Middle frontal gyrus (tissue), 1 donor: Measurements from ENCODE around the gene ABCB9.

Experiments used
- DNase-seq: peaks from one replicate; pipeline ENCODE4 v3.0.0-alpha.2; 2015; ENCODE audit warnings: low spot score; ENCODE audit errors: extremely low spot score

ABCB9 gene

DNA sequence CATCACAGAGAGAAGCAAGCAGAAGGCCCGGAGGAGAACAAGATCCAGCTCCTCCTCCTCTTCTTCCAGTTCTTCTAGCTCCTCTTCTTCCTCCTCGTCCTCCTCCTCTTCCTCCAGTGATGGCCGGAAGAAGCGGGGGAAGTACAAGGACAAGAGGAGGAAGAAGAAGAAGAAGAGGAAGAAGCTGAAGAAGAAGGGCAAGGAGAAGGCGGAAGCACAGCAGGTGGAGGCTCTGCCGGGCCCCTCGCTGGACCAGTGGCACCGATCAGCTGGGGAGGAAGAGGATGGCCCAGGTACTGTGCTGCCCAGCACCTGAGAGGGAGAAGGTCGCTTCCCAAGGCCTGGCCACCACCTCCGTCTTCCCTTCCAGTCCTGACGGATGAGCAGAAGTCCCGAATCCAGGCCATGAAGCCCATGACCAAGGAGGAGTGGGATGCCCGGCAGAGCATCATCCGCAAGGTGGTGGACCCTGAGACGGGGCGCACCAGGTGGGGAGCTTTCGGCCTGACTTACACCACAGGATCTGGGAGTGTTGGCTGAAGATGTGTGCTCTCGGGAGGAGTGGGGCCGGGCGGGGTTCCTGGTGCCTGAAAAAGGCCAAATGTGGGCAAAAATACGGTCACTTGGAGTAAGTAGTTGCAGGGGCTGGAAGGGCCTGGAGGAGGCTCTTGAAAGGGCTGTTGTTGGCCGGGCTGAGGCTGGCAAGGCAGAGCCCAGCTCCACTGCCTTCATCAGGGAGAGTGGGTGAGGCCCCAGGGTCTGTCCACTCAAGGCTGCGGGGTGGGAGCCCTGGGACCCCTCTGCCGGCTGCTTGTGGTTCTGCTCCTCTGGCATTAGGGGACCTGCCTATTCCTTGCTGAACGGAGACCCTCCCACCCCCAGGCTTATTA, 15.6 kb upstream of the ABCB9 start:
- DNase-seq, result no peak

DNA sequence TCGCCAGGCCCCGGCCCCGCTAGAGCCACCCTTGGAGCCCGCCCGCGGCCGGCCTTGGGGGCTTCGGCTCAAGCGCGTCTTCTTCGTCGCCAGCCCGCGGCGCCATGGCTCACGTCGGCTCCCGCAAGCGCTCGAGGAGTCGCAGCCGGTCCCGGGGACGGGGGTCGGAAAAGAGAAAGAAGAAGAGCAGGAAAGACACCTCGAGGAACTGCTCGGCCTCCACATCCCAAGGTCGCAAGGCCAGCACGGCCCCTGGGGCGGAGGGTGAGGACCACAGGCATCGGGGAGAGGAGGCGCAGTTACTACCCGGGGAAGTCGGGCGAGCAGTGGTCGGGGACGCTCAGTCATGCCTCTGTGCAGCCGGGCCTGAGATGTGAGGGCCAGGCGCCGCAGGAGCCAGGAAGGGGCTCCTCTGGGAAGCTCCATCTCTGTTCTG, 14.8 kb upstream of the ABCB9 start:
- DNase-seq, result no peak

DNA sequence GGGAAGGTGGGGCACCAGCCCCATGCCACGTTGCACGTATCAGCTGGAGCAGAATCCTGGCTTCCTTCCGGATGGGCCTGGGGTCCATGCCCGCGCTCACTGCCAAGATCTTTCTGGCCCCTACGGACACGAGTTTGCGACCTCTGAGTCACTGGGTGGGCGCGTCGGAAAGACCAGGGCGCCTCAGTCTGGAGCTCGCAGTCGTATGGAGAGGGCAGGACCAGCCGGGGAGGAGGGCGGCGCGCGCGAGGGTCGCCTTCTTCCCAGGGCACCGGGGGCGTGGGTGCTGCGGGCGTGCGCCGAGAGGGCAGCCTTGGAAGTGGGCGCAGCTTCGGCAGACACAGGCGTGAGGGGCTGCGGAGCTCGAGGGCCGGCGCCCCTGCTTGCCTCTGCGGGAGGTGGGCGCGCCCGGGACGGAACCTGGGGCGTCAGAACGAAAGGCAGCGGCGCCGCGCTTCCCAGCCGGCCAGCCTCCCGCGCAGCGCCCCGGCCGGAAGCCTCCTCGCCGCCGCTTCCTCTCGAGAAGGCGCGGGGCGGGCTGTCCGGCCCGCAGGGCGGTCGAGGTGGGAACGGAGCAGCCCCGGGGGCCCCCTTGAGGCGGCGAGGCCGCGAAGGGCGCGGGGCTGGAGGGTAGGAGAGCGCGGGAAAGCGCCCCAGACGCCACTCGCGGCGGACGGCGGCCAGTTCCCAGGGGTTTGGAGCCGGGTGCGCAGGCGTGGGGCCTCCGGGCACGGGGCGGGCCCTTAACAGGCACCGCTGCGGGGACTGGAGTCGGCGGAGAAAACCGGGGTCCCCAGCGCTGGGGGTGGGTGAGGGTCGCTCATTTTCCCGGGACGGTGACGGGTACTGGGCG, 14.1 kb upstream of the ABCB9 start, which contains the start of gene ARL6IP4:
TSS of gene ARL6IP4 (plus strand) at position 499 of the 853 bp plus-strand sequence. CDS start 459 bp downstream, outside the sequence.
- DNase-seq, result no peak

DNA sequence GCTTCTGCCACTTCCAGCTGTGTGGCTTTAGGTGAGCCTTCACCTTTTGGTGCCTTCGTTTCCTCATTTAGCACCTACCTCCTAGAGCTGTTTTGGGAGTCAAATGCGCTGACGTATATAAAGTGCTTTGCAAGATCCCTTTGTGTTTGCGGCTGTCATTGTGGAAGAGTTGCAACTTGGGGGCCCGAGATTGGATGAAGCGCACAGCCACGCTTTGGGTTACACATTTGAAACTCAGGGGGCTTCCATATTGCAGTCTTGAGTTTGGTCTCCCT, 13.6 kb upstream of the ABCB9 start:
- DNase-seq, result no peak

DNA sequence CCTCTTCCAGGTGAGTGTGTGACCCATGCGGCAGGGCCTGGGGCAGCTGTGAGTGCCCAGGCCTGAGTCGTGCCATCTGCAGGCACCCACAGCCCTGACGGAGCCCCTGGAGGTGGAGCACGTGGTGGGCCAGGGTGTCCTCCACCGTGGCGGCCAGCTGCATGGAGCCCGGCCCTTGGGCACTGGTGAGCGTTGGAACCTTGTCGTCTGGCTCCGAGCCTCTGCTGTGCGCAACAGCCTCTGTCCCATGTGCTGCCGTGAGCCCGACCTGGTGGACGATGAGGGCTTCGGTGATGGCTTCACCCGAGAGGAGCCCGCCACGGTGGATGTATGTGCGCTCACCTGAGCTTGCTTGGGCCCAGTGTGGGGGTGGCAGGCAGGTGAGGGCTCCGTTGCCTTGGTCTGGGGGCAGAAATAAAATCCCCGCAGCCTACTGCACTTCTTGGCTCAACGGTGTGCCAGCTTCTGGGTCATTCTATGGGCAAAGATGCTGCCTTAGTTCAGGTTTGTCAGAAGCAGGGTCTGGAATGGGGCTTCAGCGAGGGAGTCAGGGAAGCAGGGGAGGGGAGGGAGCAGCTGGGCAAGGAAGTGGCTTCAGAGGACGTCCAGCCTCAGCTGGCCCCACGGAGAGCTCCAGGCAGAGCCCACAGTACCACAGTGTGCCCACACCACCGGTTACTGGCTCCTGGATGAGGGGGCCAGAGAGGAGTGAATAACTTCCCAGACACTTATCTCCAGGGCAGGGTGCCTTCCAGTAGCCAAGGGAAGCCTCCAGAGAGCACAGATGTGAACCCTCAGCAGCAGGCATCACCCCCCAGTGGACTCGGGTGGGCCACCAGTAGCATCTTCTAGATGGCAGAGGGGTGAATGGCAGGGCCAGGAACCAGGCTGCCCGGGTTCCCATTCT, 13.0 kb upstream of the ABCB9 start:
- DNase-seq, result no peak

DNA sequence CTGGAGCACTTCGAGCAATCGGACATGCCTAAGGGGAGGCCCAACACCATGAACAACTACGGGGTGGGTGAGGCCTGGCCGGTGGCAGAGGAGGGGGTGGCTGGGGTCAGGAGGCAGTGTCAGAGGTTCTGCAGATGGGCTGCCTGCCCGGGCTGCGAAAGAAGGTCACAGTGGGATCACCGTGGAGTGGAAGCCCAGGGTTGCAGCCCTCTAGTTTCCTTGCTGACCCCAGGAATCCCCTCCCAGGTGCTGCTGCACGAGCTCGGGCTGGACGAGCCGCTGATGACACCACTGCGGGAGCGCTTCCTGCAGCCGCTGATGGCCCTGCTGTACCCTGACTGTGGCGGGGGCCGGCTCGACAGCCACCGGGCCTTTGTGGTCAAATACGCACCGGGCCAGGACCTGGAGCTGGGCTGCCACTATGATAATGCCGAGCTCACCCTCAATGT, 12.3 kb upstream of the ABCB9 start:
- no peak for DNase-seq

DNA sequence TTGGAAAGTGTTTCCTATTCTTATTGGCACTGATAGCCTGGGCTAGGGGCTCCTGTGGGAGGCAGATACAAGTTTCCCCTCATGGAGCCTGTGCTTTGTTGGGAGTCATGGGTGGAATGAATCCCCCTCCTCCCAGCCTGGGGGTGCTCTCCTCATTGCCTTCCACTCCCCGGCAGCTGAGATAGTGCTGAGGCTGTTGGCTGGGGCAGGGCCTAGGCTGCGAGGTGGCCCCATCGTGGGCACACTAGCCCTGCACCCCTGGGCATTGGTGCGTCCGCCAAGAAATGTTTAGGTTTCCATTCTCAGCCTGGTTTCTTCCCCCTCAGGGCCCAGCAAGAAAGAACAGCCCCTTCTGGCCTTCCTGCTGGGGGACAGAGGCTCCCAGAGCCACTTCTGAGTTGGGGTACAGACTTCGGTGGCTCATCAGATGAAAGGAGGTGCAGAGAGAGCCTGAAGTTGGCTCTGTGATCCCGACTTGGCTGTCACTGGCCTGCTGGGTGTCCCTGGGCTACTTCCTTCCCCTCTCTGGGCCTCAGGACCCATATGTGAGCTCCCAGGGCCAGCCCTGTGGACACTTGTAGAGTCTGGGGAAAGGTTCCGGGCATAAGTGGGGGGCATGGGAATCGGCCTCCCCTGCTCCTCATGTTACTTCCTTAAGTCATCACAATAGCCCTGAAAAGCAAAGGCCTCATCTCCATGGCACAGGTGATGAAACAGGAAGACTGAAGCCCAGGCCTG, 11.6 kb upstream of the ABCB9 start:
- no peak for DNase-seq

DNA sequence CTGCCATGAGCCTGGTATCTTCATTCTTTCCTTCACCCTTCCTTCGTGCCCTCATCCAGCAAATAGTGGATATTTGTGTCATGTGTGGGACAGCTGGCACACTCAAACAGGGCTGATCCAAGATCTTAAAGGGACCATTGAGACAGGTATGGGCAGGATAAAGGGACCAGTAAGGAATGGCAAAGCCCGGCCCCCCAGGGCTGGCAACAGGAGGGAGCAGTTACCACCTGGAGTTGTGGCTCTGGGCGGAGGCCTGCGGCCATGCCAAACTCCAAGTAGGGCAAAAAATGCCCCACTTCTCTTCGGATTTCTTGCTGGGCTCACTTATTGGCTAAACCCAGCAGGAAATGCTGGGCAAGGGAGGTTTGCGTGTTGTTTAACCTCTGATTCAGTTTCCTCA, 10.9 kb upstream of the ABCB9 start:
- no peak for DNase-seq

DNA sequence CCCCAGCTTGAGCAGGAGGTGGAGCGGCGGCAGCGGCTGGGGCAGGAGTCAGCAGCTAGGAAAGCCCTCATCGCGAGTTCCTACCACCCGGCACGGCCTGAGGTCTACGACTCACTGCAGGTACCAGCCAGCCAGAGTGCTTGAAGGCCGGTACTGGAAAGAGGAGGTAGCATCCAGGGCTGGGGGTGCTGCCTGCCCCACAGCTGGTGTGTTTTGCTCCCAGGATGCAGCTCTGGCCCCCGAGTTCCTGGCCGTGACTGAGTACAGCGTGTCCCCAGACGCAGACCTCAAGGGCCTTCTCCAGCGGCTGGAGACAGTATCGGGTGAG, 10.3 kb upstream of the ABCB9 start:
- DNase-seq, result no peak

DNA sequence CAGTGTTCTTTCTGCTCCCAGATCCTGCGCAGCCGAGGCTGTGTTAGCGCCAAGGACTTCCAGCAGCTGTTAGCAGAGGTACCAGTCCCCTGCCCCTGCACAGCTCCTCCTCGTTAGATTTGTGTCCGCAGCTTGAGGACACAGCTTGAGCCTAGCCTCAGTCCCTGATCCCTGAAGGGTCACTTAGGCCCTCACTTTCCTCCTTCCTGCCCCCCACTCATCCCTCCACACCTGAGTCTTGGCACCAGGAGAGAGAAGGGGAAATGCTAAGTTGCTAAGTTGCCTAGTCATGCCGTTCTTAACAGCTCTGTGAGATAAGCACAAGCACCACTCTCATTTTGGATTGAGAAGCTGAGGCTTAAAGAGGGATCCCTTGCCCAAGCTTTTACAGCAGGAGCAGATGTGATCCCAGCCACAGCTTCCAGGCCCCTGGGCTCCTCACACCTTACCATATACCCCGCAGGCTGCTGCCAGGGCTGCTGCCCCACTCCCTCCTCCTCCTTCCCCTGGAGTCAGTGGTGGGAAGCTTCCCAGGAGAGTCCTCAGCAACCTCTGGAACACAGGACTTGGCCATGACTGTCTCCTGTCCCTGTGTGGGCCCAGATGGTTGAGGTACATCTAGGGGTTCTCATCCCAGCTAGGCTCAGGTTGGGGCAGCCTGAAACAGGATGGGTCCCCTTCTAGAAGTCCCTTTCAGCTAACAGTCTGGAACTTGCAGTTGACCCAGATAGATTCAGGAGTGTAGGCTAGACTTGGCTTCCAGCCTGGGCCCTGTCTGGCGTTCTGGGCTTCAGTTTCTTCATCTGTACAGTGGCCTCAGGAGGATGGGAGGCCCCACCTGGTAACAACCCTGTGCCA, 9.8 kb upstream of the ABCB9 start:
- no peak for DNase-seq

DNA sequence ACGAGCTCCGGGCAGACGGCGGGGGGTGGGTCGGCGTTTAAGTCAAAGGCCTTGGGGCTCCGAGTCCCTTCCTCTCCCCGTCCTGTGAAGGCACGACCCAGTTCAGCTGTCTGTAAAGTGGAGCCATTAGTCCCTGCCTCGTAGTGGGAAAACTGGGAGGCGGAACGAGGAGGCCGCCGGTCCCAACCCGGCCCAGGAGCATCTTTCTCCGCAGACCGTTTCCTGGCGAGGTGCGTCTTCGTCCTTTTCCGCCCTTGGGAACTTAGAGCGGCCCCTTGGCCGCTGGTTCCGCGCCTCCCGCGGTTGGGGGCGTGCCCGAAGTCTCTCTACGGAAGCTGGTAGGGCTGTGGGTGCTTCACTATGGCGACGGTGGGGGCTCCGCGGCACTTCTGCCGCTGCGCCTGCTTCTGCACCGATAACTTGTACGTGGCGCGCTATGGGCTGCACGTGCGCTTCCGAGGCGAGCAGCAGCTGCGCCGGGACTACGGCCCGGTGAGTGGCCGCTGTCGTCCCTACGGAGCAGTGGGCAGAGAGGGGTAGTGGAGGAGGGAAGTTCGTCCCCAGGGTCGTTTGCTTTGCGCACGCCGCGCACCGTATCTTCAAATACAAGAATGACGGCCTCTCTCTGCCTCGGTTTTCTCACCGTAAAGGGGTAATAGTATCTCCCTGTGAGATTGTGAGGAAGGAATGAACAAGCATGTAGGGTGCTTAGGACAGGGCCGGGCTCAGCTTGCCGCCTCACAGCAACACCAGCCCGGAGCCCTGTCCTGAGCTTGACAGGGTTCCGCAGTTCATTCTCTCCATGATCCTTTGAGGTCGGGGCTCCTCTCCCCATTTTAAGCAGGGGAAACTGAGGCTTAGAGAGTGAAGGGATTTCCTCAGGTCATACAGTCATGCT, 8.9 kb upstream of the ABCB9 start, which contains the start of gene OGFOD2:
TSS of gene OGFOD2 (plus strand) at position 353 of the 898 bp plus-strand sequence. CDS start at position 361, 8 bp downstream.
- peak; percentile 82 for DNase-seq

DNA sequence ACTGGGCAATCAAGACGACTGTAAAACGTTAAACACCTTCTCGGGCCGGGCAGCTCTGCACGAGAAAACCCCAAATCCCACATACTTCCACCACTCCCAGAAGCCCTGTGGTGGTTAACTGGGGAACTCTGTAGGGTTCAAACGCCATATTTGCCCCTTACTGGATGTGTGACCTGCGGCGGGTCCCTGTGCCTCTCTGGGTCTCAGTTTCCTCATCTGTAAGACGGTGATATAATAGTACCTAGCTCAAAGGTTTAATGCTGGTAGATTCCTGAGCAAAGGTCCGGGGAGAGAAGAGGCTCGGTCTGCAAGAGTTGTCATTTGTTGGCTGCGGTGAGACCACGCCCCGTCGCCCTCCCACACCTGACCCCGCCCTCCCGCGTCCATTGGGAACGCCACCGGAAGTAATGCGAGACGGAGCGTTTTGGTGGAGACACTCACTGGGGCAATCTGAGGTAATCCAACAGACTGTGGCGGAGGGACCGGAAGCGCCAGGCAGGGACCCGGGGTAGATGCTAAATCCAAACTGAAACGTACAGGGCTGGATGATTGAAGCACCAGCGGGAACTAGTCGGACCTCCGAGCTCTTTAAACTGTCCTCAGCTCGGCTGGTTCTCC, 8.1 kb upstream of the ABCB9 start:
- peak; percentile 99 for DNase-seq

DNA sequence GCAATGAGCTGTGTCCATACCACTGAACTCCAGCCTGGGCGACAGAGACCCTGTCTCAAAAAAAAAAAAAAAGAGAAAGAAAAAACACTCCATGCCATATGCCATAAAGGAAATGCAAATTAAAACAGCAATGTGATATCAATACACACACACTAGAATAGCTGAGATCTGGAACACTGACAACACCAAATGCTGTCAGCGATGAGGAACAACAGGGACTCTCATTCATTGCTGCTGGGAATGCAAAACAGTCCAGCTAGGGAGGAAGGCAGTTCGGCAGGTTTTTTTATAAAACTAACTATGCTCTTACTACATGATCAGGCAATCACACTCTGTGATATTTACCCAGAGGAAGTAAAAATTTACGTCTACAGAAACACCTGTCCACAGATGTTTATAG, 3.4 kb upstream of the ABCB9 start:
- no peak for DNase-seq

DNA sequence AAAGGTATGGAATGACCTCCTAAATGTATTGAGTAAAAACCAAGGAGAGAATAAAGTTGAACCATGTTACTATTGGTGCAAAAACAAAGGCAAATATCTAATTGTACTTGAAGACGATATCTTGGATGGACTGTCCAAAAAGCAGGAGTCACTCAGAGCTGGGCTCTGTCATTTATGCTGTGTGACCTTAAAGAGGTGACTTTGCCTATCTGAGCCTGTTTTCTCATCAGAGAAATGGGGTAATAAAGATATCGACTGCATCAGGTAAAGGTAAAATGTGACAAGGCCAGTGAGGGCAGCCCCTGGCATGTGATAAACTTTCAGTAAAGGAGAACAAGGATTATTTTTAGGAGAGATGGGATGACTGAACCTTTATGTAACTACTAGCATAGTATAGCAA, 1.8 kb upstream of the ABCB9 start:
- no peak for DNase-seq

DNA sequence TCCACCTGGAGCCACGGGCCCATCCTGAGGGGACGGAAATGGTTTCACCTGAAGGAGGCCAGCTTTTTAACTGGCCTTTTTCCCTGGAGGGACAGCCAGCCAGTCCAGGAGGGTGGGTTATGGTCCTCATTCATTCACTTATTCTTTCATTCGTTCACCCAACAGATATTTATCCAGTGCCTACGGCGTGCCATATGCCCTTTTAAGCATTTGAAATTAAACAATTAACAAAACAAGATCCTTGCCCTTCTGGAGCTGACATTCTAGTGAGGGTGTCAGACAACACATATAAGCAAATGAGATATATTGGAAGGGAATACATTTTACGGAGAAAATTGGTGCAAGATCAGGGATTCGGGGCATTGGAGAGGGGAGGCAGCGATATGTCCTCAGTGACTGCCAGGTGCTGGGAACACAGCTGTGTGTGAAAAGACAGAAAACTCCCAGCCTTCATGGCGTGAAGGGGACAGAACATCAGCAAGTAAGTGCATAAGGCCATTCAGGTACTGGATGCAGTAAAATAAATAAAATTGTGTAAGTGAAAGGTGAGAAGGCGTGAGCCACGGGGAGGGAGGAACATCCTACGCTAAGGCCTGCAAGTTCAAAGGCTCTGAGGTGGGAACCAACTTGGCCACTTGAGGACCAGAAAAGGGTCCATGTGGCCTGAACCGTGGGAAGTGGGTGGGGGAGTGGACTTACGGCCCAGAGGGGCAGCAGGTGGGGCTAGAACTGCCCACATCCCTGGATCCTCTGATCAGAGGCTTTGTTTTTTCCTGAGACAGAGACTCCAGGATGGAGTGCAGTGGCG, 684 bp upstream of the ABCB9 start:
- no peak for DNase-seq

DNA sequence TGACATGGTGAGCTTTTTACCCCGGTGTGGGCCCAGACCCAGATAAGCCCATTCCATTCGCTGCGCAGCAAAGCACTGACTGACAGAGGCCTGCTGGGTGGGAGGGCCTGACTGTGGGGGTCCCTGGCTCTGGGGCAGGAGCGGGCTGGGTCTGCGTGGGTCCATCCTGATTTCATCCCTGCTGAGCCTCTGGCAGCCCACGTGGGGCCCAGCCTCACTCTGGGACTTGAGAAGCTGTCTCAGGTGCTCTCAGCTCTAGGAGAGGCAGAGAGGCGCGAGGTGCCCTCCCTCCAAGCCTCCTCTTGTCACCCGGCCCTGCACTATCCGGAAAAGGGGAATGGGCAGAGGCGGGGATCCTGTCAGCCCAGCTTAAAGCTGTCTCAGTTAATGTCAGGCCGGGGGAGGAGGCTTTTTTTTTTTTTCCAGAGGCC, 927 bp downstream of the ABCB9 start:
- no peak for DNase-seq
